ENCODE results near the gene MPG.
"Not testable (repeated sequence)": the region's sequence is repeated elsewhere in the genome, so short reads cannot be mapped to it uniquely, and the experiment has no call there.

The MPG gene

DNA sequence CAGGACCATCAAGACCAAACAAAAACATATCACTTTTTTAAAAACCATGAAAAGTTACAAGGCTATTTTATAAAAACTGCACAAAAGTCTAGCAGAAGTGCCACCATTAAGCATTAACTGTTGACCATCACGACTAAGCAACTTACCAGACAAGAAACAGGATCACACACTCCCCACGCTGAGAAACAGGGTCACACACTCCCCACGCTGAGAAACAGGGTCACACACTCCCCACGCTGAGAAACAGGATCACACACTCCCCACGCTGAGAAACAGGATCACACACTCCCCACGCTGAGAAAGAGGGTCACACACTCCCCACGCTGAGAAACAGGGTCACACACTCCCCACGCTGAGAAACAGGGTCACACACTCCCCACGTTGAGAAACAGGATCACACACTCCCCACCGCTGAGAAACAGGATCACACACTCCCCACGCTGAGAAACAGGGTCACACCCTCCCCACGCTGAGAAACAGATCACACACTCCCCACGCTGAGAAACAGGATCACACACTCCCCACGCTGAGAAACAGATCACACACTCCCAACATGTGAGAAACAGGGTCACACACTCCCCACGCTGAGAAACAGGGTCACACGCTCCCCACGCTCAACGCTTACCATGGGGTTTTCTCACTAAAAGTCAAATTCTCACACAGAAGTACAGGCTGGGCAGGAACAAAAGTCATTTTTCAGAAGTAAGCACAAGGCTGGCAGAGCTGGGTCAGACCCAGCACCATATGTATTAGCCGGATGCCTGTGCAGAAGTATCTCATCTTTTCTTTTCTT is 45.7 kb downstream of the MPG start:
- H4K8ac ChIP-seq (ENCODE audit: low read depth, low read length); DNase-seq; H3K4me2 ChIP-seq (ENCODE audit: low read length); H3K27ac ChIP-seq (ENCODE audit: low read depth, low read length); H2BK5ac ChIP-seq (ENCODE audit: low read depth, low read length, poor library complexity); H2BK120ac ChIP-seq (ENCODE audit: insufficient read depth, low read length, poor library complexity); H4K12ac ChIP-seq (ENCODE audit: low read depth, low read length); H2AK5ac ChIP-seq (ENCODE audit: low read length); H3K79me1 ChIP-seq (ENCODE audit: low read length); H3K9me3 ChIP-seq (ENCODE audit: insufficient read depth, low read depth, low read length); H2BK12ac ChIP-seq (ENCODE audit: low read length); H3K4me3 ChIP-seq (ENCODE audit: low read depth, low read length); H3K36me3 ChIP-seq (ENCODE audit: control insufficient read depth in 1 of 2, insufficient read depth in 2 of 2, low read length in 2 of 2); H4K91ac ChIP-seq (ENCODE audit: low read depth, low read length); H3K27me3 ChIP-seq (ENCODE audit: insufficient read depth, low read length); H3K9ac ChIP-seq (ENCODE audit: low read length); H2AFZ ChIP-seq (ENCODE audit: insufficient read depth, low read length, poor library complexity); H3K18ac ChIP-seq (ENCODE audit: low read length); H3K4ac ChIP-seq (ENCODE audit: low read depth, low read length); H3K79me2 ChIP-seq (ENCODE audit: control insufficient read depth, insufficient read depth, low read length, poor library complexity); H3K4me1 ChIP-seq (ENCODE audit: control insufficient read depth in 1 of 2, insufficient read depth in 2 of 2, low read length in 2 of 2); H3K23ac ChIP-seq (ENCODE audit: low read length); H3K14ac ChIP-seq (ENCODE audit: low read length): not testable (repeated sequence)
- no CpG with 5 or more reads among the region's 19 CpGs for WGBS (ENCODE audit: extremely low coverage, insufficient coverage, insufficient read length)

DNA sequence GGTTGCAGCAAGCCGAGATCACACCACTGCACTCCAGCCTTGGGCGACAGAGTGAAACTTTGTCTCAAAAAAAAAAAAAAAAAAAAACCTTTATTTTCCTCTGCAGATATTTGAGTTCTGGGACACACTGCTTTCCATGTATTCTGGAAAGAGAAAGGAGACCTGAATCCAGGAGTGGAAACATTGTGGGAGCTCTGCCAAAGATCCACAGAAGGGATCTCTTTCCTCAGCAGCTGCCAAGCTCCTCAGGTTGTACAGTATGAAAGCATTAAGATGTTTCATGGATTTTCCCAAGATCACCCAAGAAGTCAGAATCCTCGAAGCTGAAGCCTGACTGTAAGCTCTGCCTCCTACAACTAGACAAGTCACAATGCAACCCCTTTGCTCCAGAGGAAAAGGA is 47.0 kb downstream of the MPG start:
- Histone ChIP-seq H4K91ac (ENCODE audit: low read depth, low read length) (no peak overlapping the region), H2BK120ac (ENCODE audit: insufficient read depth, low read length, poor library complexity) (no peak overlapping the region), H2BK5ac (ENCODE audit: low read depth, low read length, poor library complexity) (no peak overlapping the region), H3K23ac (ENCODE audit: low read length) (no peak overlapping the region), H3K4ac (ENCODE audit: low read depth, low read length) (no peak overlapping the region), H3K27ac (ENCODE audit: low read depth, low read length) (no peak overlapping the region), H3K18ac (ENCODE audit: low read length) (no peak overlapping the region), H3K79me1 (ENCODE audit: low read length) (no peaks in the 10 kb centered on the region), H2AK5ac (ENCODE audit: low read length) (no peak overlapping the region), H3K4me1 (ENCODE audit: control insufficient read depth in 1 of 2, insufficient read depth in 2 of 2, low read length in 2 of 2) (no peaks in the 10 kb centered on the region), H3K14ac (ENCODE audit: low read length) (no peak overlapping the region), H3K9me3 (ENCODE audit: insufficient read depth, low read depth, low read length) (no peaks in the 10 kb centered on the region), H3K27me3 (ENCODE audit: insufficient read depth, low read length) (no peaks in the 10 kb centered on the region), H3K79me2 (ENCODE audit: control insufficient read depth, insufficient read depth, low read length, poor library complexity) (no peaks in the 10 kb centered on the region), H4K12ac (ENCODE audit: low read depth, low read length) (no peak overlapping the region), H3K9ac (ENCODE audit: low read length) (no peak overlapping the region), H2BK12ac (ENCODE audit: low read length) (no peak overlapping the region), H3K4me2 (ENCODE audit: low read length) (no peak overlapping the region), H3K4me3 (ENCODE audit: low read depth, low read length) (no peak overlapping the region), H3K36me3 (ENCODE audit: control insufficient read depth in 1 of 2, insufficient read depth in 2 of 2, low read length in 2 of 2) (peaks cover 0 to 4% of the 10 kb centered on the region in 2 experiments), H4K8ac (ENCODE audit: low read depth, low read length) (no peak overlapping the region), H2AFZ (ENCODE audit: insufficient read depth, low read length, poor library complexity) (no peak overlapping the region)
- no CpG with 5 or more reads among the region's 3 CpGs for WGBS (ENCODE audit: extremely low coverage, insufficient coverage, insufficient read length)
- DNase-seq, result no peak

DNA sequence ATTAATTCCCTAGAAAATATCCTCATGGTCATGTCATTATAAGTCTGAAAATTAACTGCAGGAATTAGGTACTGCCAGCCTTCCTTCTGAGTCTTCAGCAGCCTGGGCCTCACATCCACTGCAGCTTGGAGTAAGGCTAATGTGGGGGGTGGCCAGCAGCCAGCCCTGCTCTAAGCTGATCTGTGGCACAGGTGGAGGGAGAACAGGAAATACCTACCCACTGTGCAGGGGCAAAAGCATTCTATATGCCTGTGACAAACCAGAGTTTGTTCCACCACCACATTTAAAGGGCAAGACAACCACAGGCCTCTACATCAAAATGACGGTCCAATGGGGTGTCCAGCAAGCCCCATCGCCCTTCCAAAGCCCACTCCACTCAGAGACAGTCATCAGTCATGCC is 51.0 kb downstream of the MPG start:
- no peaks in the 10 kb centered on the region for H3K4me1 ChIP-seq (ENCODE audit: control insufficient read depth in 1 of 2, insufficient read depth in 2 of 2, low read length in 2 of 2)
- DNase-seq, result no peak
- no CpG with 5 or more reads among the region's 2 CpGs for WGBS (ENCODE audit: extremely low coverage, insufficient coverage, insufficient read length)

DNA sequence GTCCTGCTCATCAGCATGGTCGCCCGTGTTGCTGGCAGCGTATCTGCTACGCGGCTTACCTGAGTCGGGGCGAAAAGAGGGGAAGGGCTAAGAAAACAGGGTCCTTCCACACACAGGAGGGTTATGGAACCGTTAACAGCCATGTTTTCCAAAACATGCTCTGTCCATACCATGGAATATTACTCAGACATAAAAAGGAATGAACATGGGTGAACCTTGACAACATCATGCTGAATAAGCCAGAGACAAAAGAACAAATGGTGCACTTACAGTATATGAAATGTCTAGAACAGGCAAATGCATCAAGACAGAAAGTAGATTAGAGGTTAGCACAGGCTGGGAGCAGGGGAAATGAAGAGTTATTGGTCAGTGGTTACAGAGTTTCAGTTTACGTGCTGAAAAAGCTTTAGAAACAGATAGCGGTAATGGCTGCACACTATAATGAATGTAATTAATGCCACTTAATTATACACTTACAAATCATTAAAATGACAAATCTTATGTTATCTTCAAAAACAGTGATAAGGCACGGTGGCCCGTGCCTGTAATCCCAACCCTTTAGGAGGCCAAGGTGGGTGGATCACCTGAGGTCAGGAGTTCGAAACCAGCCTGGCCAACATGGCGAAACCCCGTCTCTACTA is 52.6 kb downstream of the MPG start:
- Histone ChIP-seq H3K4me1 (ENCODE audit: control insufficient read depth in 1 of 2, insufficient read depth in 2 of 2, low read length in 2 of 2) (no peaks in the 10 kb centered on the region), H3K4me2 (ENCODE audit: low read length) (no peak overlapping the region), H4K91ac (ENCODE audit: low read depth, low read length) (no peak overlapping the region), H3K4ac (ENCODE audit: low read depth, low read length) (no peak overlapping the region), H4K8ac (ENCODE audit: low read depth, low read length) (no peak overlapping the region), H3K27me3 (ENCODE audit: insufficient read depth, low read length) (no peaks in the 10 kb centered on the region), H3K36me3 (ENCODE audit: control insufficient read depth in 1 of 2, insufficient read depth in 2 of 2, low read length in 2 of 2) (no peaks in the 10 kb centered on the region), H3K4me3 (ENCODE audit: low read depth, low read length) (no peak overlapping the region), H2AFZ (ENCODE audit: insufficient read depth, low read length, poor library complexity) (no peak overlapping the region), H2BK12ac (ENCODE audit: low read length) (no peak overlapping the region), H3K79me1 (ENCODE audit: low read length) (no peaks in the 10 kb centered on the region), H3K23ac (ENCODE audit: low read length) (no peak overlapping the region), H3K79me2 (ENCODE audit: control insufficient read depth, insufficient read depth, low read length, poor library complexity) (no peaks in the 10 kb centered on the region), H4K12ac (ENCODE audit: low read depth, low read length) (no peak overlapping the region), H2BK5ac (ENCODE audit: low read depth, low read length, poor library complexity) (no peak overlapping the region), H2BK120ac (ENCODE audit: insufficient read depth, low read length, poor library complexity) (no peak overlapping the region), H3K9ac (ENCODE audit: low read length) (no peak overlapping the region), H3K27ac (ENCODE audit: low read depth, low read length) (no peak overlapping the region), H3K9me3 (ENCODE audit: insufficient read depth, low read depth, low read length) (no peaks in the 10 kb centered on the region), H2AK5ac (ENCODE audit: low read length) (no peak overlapping the region), H3K14ac (ENCODE audit: low read length) (no peak overlapping the region), H3K18ac (ENCODE audit: low read length) (no peak overlapping the region)
- DNase-seq, result no peak
- WGBS (ENCODE audit: extremely low coverage, insufficient coverage, insufficient read length), result no CpG with 5 or more reads among the region's 15 CpGs

More for the DNA sequence above, 51.0 kb downstream of the MPG start:
- Histone ChIP-seq H3K4me3 (ENCODE audit: low read depth, low read length) (no peak overlapping the region), H2BK12ac (ENCODE audit: low read length) (no peak overlapping the region), H4K91ac (ENCODE audit: low read depth, low read length) (no peak overlapping the region), H3K23ac (ENCODE audit: low read length) (no peak overlapping the region), H3K4ac (ENCODE audit: low read depth, low read length) (no peak overlapping the region), H3K9ac (ENCODE audit: low read length) (no peak overlapping the region), H3K27ac (ENCODE audit: low read depth, low read length) (no peak overlapping the region), H4K12ac (ENCODE audit: low read depth, low read length) (no peak overlapping the region), H2AFZ (ENCODE audit: insufficient read depth, low read length, poor library complexity) (no peak overlapping the region), H3K9me3 (ENCODE audit: insufficient read depth, low read depth, low read length) (no peaks in the 10 kb centered on the region), H2BK5ac (ENCODE audit: low read depth, low read length, poor library complexity) (no peak overlapping the region), H3K27me3 (ENCODE audit: insufficient read depth, low read length) (no peaks in the 10 kb centered on the region), H3K36me3 (ENCODE audit: control insufficient read depth in 1 of 2, insufficient read depth in 2 of 2, low read length in 2 of 2) (no peaks in the 10 kb centered on the region), H2AK5ac (ENCODE audit: low read length) (no peak overlapping the region), H2BK120ac (ENCODE audit: insufficient read depth, low read length, poor library complexity) (no peak overlapping the region), H4K8ac (ENCODE audit: low read depth, low read length) (no peak overlapping the region), H3K18ac (ENCODE audit: low read length) (no peak overlapping the region), H3K14ac (ENCODE audit: low read length) (no peak overlapping the region), H3K4me2 (ENCODE audit: low read length) (no peak overlapping the region), H3K79me1 (ENCODE audit: low read length) (no peaks in the 10 kb centered on the region), H3K79me2 (ENCODE audit: control insufficient read depth, insufficient read depth, low read length, poor library complexity) (no peaks in the 10 kb centered on the region)
